Stomach (tissue), 4 donors: Measurements from ENCODE around the gene VASH2.

ENCODE experiments used
- CTCF ChIP-seq, 7 experiments: fragments of 450-650 bp in 4 of 7; fragments of 200-600 bp in 3 of 7; sonication (generic) in 3 of 7; IDR thresholded peaks; one replicate each; pipeline ENCODE4 v1.5.1; 2016 to 2019; ENCODE audit warnings: antibody characterized with exemption in 7 of 7, control low read depth in 2 of 7, mild to moderate bottlenecking in 1 of 7
- EP300 ChIP-seq: sonication (generic); formaldehyde crosslinking; IDR thresholded peaks from one replicate; pipeline ENCODE4 v1.6.1; 2017; ENCODE audit warnings: antibody characterized with exemption
- POLR2AphosphoS5 ChIP-seq, 3 donors: sonication (generic); formaldehyde crosslinking; IDR thresholded peaks; one replicate each; pipeline ENCODE4 v1.6.1; 2016; ENCODE audit warnings: antibody characterized with exemption in 3 of 3

DNA sequence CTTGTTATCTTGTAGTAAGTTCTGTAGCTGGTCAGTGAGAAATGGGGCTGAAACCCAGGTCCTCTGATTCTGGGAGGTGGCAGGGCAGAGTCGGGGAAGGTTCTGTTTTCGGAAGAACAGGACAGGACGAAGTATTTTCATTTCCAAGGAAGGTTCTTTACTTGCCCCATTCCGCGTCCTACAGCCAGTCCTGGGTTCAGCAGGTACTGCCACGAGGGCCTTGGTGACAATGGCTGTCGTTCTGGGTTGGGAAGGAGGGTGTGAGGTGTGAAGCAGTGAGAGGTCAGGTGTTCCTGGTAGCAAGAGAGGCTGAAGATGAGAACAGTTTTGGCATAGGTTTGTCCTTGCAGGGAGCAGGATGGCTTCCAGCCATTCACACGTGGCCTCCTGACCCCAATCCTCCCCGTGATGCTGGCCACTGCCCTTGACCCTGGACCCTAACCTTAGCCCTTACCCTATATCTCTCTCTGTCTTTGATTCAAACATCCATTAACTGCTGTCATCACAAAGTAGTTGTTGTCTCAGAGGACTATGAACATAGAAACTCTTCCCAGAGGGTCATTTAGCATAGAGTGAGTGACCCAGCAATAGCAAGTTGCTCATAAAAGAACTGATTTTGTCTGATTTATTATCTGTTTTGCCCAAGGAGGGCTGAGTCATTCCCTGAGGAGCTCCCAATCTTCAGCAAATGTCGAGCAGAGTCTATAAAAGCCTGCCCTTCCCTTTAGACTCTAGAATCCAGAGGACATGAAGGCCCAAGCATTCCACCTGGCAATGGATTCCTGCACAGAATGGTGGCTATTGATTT, 25.0 kb downstream of the VASH2 start:
- TF ChIP-seq CTCF (IDR thresholded peaks at IDR 0.05) (no peak), POLR2AphosphoS5 (IDR thresholded peaks at IDR 0.05) (no peak), EP300 (no peak)
